Retinal pigment epithelial cell (primary cell): ENCODE measurements around the gene DLG5.

ENCODE experiments used
- DNase-seq: peaks from one replicate; pipeline ENCODE4 v3.0.0-alpha.2; 2010; ENCODE audit warnings: low read depth
- H3K4me3 ChIP-seq: 2 replicates; pipeline ENCODE4 v1.5.1; 2011; ENCODE audit warnings: mild to moderate bottlenecking, low read length, control low read depth, moderate library complexity
- TF ChIP-seq, protein P1 (sequence below): conservative IDR thresholded peaks from 2 replicates; pipeline ENCODE4 v1.5.1; 2011; ENCODE audit warnings: low read depth, low read length, control low read depth, inconsistent platforms

The DLG5 gene

DNA sequence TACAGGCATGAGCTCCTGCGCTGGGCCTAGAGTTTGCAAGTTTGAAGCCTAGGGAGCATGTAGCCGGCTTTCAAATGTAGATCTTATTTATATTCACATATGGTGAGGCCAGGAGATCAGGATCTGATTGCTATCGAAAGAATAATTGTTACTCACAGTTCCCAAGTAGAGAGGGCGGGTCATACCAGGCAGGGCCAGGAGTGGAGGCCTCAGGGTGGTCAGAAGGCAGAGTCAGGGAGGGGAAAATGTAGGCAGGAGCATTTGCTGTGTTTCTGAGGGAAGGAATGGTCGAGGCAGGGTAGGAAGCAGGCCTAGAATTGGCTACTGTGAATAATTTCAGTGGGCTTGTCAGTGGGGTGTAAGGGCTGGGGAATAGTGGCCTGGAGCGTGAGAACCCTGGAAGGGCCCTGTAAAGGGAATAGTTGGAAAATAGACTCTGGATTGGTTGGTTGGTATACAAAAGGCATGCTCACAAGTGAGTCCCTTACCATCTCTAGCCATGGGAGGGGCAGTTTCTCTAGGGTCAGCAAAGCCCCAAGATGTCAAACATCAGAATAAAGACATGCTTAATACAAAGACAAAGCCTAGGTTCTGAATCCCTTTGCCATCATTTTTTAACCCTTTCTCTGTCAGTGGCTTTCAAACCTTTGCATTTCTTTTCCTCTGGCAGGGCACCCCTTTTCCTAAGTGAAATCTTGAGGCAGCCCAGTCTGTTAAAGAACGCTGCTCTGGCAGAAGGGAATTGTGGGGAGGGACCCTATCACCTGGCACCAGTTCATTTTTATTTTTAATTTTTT, 36.0 kb upstream of the DLG5 start:
- no peak for DNase-seq
- no peak overlapping the region for H3K4me3 ChIP-seq
- TF ChIP-seq, protein P1, sequence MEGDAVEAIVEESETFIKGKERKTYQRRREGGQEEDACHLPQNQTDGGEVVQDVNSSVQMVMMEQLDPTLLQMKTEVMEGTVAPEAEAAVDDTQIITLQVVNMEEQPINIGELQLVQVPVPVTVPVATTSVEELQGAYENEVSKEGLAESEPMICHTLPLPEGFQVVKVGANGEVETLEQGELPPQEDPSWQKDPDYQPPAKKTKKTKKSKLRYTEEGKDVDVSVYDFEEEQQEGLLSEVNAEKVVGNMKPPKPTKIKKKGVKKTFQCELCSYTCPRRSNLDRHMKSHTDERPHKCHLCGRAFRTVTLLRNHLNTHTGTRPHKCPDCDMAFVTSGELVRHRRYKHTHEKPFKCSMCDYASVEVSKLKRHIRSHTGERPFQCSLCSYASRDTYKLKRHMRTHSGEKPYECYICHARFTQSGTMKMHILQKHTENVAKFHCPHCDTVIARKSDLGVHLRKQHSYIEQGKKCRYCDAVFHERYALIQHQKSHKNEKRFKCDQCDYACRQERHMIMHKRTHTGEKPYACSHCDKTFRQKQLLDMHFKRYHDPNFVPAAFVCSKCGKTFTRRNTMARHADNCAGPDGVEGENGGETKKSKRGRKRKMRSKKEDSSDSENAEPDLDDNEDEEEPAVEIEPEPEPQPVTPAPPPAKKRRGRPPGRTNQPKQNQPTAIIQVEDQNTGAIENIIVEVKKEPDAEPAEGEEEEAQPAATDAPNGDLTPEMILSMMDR: no peak

DNA sequence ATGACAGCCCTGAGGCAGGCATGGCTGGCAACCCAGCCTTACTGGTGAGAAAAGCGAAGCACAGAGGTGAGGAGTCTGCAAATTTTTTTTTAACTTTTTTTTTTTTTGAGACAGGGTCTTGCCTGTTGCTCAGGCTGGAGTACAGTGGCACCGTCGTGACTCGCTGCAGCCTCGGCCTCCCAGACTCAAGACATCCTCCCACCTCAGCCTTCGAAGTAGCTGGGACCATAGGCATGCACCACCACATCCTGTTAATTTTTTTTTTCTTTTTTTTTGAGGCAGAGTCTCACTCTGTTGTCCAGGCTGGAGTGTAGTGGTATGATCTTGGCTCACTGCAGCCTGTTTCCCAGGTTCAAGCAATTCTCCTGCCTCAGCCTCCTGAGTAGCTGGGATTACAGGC, 35.1 kb upstream of the DLG5 start:
- no peak overlapping the region for H3K4me3 ChIP-seq
- TF ChIP-seq, protein P1: no peak
- no peak for DNase-seq

GRCh38 chr10:77960829-77961329, 34.3 kb upstream of the DLG5 start:
- H3K4me3 ChIP-seq: no peak overlapping the region
- TF ChIP-seq, protein P1: no peak
- DNase-seq: no peak

- H3K4me3 ChIP-seq: no peak overlapping the region
- TF ChIP-seq, protein P1: no peak
- DNase-seq: no peak
Measured at GRCh38 chr10:77959887-77960455, 33.4 kb upstream of the DLG5 start.

DNA sequence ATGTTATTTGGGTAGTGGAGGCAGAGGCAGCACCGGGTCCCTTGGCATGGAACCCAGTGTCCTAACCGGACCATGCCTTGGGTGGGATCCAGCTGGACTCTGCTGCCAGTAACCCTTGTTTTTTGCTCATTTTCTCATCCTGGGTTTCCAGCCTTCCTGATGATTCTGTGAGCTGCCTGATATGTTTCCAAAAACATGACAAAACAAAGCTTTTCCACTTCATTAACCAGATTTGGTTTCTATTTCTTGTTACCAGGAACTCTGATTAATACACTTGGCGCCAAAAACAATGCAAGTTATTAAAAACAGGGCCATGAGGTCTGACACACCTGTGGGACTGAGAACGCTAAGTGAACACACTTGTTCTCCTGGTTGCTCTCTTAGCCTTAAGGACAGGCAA, 32.8 kb upstream of the DLG5 start:
- TF ChIP-seq, protein P1: no peak
- no peak overlapping the region for H3K4me3 ChIP-seq
- peak; percentile 34 for DNase-seq

DNA sequence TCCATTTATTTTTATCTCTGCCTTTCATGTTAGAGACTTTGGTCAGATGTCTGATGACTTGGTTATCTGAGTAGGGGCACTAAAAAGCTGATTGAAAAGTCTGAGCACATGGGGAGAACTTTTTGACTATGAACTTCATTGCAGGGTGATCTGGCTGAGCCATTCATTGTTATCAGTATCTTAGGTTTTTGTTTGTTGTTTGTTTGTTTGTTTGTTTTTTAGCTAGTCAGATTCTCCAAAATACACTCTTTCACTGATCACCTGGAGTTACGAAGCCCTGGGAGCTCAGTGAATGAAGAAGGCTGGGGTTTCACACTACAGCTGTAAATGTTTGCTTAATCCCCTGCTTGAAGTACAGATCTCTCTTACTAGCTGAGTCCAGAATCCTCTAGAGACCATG, 28.6 kb upstream of the DLG5 start:
- DNase-seq: no peak
- no peak overlapping the region for H3K4me3 ChIP-seq
- TF ChIP-seq, protein P1: no peak

DNA sequence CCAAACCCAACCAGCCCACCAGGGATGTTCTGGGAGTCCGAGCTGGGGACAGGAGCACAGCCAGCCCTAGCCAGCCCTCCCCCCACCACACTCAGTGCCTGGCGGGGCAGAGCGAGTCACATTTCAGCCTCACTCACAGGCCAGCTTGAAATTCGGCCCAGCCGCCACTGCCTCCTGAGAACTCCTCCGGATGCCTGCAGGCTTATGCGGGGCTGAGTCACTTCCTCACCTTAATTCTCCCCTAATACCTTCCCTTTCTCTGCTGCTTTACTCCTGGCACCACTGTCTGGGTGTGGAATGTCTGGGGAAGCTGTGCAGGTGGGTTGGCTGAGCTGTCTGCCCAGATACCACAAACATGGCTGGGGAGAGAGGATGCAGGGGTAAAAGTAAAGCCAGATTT, 22.6 kb upstream of the DLG5 start:
- no peak overlapping the region for H3K4me3 ChIP-seq
- TF ChIP-seq, protein P1: no peak
- DNase-seq: peak; percentile 83
